Testis (tissue), 3 donors: Measurements from ENCODE around the gene CLPTM1L. TPM values are rescaled to one million over a fixed set of nuclear protein-coding genes. Genes with fewer than 3 reads are reported as not detected.
"Not testable (repeated sequence)": the region's sequence is repeated elsewhere in the genome, so short reads cannot be mapped to it uniquely, and the experiment has no call there.

Source experiments
- DNase-seq: peaks from one replicate; pipeline ENCODE4 v3.0.0-alpha.2; 2019
- H3K27ac ChIP-seq, 2 donors: fragments of 200-600 bp; sonication (generic); one replicate each; pipeline ENCODE4 v1.5.1; 2019
- H3K27me3 ChIP-seq: fragments of 200-600 bp; sonication (generic); one replicate; pipeline ENCODE4 v1.5.1; 2019
- H3K36me3 ChIP-seq: fragments of 200-600 bp; sonication (generic); one replicate; pipeline ENCODE4 v1.5.1; 2017; ENCODE audit warnings: low read depth; ENCODE audit errors: missing control alignments
- H3K4me1 ChIP-seq: fragments of 200-600 bp; sonication (generic); one replicate; pipeline ENCODE4 v1.5.1; 2019
- H3K4me3 ChIP-seq, 2 donors: fragments of 200-600 bp; sonication (generic); one replicate each; pipeline ENCODE4 v1.5.1; 2017 to 2019
- H3K9me3 ChIP-seq: fragments of 200-600 bp; sonication (generic); one replicate; pipeline ENCODE4 v1.5.1; 2017
- POLR2A ChIP-seq: fragments of 450-650 bp; IDR thresholded peaks from one replicate; pipeline ENCODE4 v1.6.1; 2017; ENCODE audit warnings: antibody characterized with exemption, mild to moderate bottlenecking, moderate library complexity
- WGBS, 2 donors: methylation state at CpG; one replicate each; pipeline ENCODE4 v1.1.5; 2018; 5-methylcytosine and 5-hydroxymethylcytosine counted together
- intact Hi-C: fragments of 100-400 bp; cut with DNase I; formaldehyde crosslinking; loops from one replicate; pipeline ENCODE4 v1.15.1; 2023; ENCODE audit warnings: low total_unique reads
- polyA plus RNA-seq: library from polyadenylated mRNA; stranded (reverse); fragments of 350-450 nt; fragmentation: Illumina TruSeq; extraction: RNeasy Lipid Tissue Mini Kit (QIAGEN cat#74804); gene quantifications from one replicate; pipeline ENCODE4 v1.2.3, GENCODE V29; 2014; ENCODE audit warnings: low read depth, low replicate concordance; ENCODE audit not compliant: insufficient read depth
- total RNA-seq, 2 donors: library from RNA; depleted of rRNA; stranded (reverse); fragments of >200 nt; gene quantifications; one replicate each; pipeline ENCODE4 v1.2.3, GENCODE V29; 2016
- TF ChIP-seq, protein P1 (sequence below), 3 experiments: fragments of 450-650 bp in 2 of 3; fragments of 200-600 bp in 1 of 3; sonication (generic) in 1 of 3; IDR thresholded peaks; one replicate each; pipeline ENCODE4 v1.5.1; 2016 to 2019; ENCODE audit warnings: antibody characterized with exemption in 3 of 3, mild to moderate bottlenecking in 2 of 3, moderate library complexity in 1 of 3

CLPTM1L gene
- total and polyA plus RNA-seq, 3 donors from 2014 or later: 148 to 170 (median 150) TPM

DNA sequence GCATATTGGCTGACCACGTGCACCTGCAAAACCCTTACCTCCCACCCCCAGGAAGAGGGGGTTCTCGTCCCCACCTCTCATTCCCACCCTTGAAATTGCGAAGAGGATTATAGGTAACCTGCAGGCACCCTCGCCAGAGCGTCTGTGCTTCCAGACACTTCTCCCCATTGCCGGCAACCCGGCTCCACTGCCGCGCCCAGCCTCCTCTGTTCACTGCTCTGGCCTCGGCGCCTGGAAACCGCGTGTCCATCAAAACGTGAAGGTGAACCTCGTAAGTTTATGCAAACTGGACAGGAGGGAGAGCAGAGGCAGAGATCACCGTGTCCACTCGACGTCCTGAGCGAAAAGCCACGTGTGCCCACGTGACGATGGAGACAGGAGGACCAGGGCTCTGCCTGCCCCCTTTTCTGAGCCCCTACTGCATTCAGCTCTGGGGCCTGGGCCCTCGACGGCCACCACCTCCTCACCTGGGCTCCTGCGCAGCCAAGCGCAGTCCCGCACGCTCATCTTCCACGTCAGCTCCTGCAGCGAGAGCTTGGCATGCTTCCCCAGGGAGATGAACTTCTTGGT lies 52.0 kb downstream of the CLPTM1L start:
- WGBS, 2 donors: 56 to 79% methylated on average over 29 to 30 of the region's 30 CpGs
- no peak overlapping the region for H3K4me3 ChIP-seq
- no peaks in the 10 kb centered on the region for H3K36me3 ChIP-seq
- H3K27me3 ChIP-seq: no peaks in the 10 kb centered on the region
- TF ChIP-seq, protein P1, sequence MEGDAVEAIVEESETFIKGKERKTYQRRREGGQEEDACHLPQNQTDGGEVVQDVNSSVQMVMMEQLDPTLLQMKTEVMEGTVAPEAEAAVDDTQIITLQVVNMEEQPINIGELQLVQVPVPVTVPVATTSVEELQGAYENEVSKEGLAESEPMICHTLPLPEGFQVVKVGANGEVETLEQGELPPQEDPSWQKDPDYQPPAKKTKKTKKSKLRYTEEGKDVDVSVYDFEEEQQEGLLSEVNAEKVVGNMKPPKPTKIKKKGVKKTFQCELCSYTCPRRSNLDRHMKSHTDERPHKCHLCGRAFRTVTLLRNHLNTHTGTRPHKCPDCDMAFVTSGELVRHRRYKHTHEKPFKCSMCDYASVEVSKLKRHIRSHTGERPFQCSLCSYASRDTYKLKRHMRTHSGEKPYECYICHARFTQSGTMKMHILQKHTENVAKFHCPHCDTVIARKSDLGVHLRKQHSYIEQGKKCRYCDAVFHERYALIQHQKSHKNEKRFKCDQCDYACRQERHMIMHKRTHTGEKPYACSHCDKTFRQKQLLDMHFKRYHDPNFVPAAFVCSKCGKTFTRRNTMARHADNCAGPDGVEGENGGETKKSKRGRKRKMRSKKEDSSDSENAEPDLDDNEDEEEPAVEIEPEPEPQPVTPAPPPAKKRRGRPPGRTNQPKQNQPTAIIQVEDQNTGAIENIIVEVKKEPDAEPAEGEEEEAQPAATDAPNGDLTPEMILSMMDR (IDR thresholded peaks at IDR 0.05): no peak
- no peak for TF ChIP-seq POLR2A
- no peaks in the 10 kb centered on the region for H3K9me3 ChIP-seq
- intact Hi-C loops: no loop called here
- no peak for DNase-seq
- no peaks in the 10 kb centered on the region for H3K4me1 ChIP-seq
- no peak overlapping the region for H3K27ac ChIP-seq

DNA sequence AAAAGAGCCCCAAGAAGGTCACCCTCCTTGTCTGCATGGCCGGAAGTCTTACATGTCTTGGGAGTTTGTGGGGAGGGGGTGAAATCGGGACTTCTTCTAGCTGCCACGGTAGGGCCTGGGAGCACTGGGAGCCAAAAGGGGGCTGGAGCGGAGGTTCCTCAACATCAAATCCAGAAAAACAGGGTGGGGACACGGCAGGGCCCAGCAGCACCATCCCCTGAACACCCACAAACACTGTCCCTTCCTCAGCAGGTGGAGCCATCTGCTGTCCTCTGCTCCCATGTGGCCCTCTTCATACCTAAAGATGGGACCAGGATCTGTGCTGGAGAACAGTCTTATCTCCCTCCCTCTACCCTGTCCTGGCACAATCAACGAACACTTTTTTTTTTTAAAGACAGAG lies 52.8 kb downstream of the CLPTM1L start:
- no peaks in the 10 kb centered on the region for H3K9me3 ChIP-seq
- H3K36me3 ChIP-seq: no peaks in the 10 kb centered on the region
- no peaks in the 10 kb centered on the region for H3K4me1 ChIP-seq
- H3K4me3 ChIP-seq: no peak overlapping the region
- TF ChIP-seq, protein P1 (IDR thresholded peaks at IDR 0.05): no peak
- TF ChIP-seq POLR2A: no peak
- H3K27me3 ChIP-seq: no peaks in the 10 kb centered on the region
- no peak for DNase-seq
- intact Hi-C loops: no loop called here
- H3K27ac ChIP-seq: no peak overlapping the region
- WGBS, 2 donors: 64 to 65% methylated on average over 6 of the region's 6 CpGs

DNA sequence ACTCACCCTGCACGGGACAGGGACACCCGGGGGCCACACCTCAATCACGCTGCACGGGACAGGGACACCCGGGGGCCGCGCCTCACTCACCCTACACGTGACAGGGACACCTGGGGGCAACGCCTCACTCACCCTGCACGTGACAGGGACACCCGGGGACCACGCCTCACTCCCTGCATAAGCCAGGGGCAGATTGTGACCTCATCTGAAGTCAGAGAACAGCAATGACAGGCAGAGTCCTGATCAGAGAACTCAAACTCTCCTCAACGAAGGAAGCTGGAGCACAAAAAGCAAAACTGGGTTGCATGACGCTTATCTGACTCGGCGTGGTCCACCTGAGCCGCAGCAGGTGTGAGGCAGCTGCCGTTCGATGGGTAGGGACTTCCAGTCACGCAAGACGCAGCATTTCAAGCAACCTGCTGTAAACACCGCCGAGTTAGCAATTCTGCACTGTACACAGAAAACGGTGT lies 53.3 kb downstream of the CLPTM1L start:
- DNase-seq: no peak
- H3K36me3 ChIP-seq: no peaks in the 10 kb centered on the region
- intact Hi-C loops: no loop called here
- no peaks in the 10 kb centered on the region for H3K4me1 ChIP-seq
- no peak overlapping the region for H3K4me3 ChIP-seq
- TF ChIP-seq POLR2A: no peak
- TF ChIP-seq, protein P1 (IDR thresholded peaks at IDR 0.05): no peak
- WGBS, 2 donors: 83% methylated on average over 24 of the region's 24 CpGs
- H3K27ac ChIP-seq: no peak overlapping the region
- H3K27me3 ChIP-seq: no peaks in the 10 kb centered on the region
- H3K9me3 ChIP-seq: no peaks in the 10 kb centered on the region

DNA sequence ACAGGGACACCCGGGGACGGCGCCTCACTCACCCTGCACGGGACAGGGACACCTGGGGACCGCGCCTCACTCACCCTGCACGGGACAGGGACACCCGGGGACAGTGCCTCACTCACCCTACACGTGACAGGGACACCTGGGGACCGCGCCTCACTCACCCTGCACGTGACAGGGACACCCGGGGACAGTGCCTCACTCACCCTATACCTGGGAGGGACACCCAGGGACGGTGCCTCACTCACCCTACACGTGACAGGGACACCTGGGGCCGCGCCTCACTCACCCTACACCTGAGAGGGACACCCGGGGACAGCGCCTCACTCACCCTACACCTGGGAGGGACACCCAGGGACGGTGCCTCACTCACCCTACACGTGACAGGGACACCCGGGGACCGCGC lies 53.9 kb downstream of the CLPTM1L start:
- H3K4me1 ChIP-seq, H3K9me3 ChIP-seq, H3K36me3 ChIP-seq, H3K4me3 ChIP-seq, H3K27me3 ChIP-seq, H3K27ac ChIP-seq, DNase-seq, intact Hi-C loops: not testable (repeated sequence)
- 80 to 85% methylated on average over 1 to 17 of the region's 24 CpGs for WGBS, 2 donors

DNA sequence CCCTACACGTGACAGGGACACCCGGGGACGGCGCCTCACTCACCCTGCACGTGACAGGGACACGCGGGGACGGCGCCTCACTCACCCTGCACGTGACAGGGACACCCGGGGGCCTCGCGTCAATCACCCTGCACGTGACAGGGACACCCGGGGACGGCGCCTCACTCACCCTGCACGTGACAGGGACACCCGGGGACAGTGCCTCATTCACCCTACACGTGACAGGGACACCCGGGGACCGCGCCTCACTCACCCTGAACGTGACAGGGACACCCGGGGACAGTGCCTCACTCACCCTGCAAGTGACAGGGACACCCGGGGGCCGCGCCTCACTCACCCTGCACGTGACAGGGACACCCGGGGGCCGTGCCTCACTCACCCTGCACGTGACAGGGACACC lies 55.3 kb downstream of the CLPTM1L start:
- H3K27me3 ChIP-seq, H3K4me1 ChIP-seq, H3K27ac ChIP-seq, DNase-seq, H3K9me3 ChIP-seq, intact Hi-C loops, H3K4me3 ChIP-seq, H3K36me3 ChIP-seq: not testable (repeated sequence)
- WGBS, 2 donors: 87% methylated on average over 9 of the region's 32 CpGs; no CpG with 5 or more reads in 1 of the 2 donors
